Effector CD8-positive, alpha-beta T cell (primary cell): ENCODE measurements around the gene CCDC192.
"Not testable (repeated sequence)": the region's sequence is repeated elsewhere in the genome, so short reads cannot be mapped to it uniquely, and the experiment has no call there.

Experiments
- DNase-seq: peaks from one replicate; lab custom pipeline; 2025; lab: John Stamatoyannopoulos, UW

The CCDC192 gene

GRCh38 chr5:127766676-127767335 is 63.6 kb downstream of the CCDC192 start:
- DNase-seq, result no peak

GRCh38 chr5:127769386-127769785 is 66.2 kb downstream of the CCDC192 start:
- no peak for DNase-seq

GRCh38 chr5:127770272-127770671 is 67.1 kb downstream of the CCDC192 start:
- no peak for DNase-seq

- DNase-seq, result no peak
These were observed 69.3 kb downstream of the CCDC192 start for GRCh38 chr5:127772531-127772930.

- DNase-seq, result no peak
These were observed 71.0 kb downstream of the CCDC192 start for GRCh38 chr5:127774221-127774620.

- DNase-seq, result no peak
These were observed 73.3 kb downstream of the CCDC192 start for GRCh38 chr5:127776477-127776876.

- DNase-seq, result no peak
These were observed 74.8 kb downstream of the CCDC192 start for GRCh38 chr5:127777957-127778356.

- not testable (repeated sequence) for DNase-seq
These were observed 79.3 kb downstream of the CCDC192 start for GRCh38 chr5:127782450-127782849.

- DNase-seq, result no peak
These were observed 82.1 kb downstream of the CCDC192 start for GRCh38 chr5:127785098-127785927.

- no peak for DNase-seq
These were observed 88.2 kb downstream of the CCDC192 start for GRCh38 chr5:127791439-127791838.

GRCh38 chr5:127791908-127792307 is 88.7 kb downstream of the CCDC192 start:
- DNase-seq, result not testable (repeated sequence)

GRCh38 chr5:127793052-127793451 is 89.9 kb downstream of the CCDC192 start:
- DNase-seq, result no peak

- DNase-seq, result no peak
These were observed 90.7 kb downstream of the CCDC192 start for GRCh38 chr5:127793879-127794278.

- no peak for DNase-seq
These were observed 93.0 kb downstream of the CCDC192 start for GRCh38 chr5:127796211-127796610.

- DNase-seq, result no peak
These were observed 96.2 kb downstream of the CCDC192 start for GRCh38 chr5:127799293-127799905.

GRCh38 chr5:127801751-127802476 is 98.7 kb downstream of the CCDC192 start:
- DNase-seq, result no peak

GRCh38 chr5:127802477-127802865 is 99.3 kb downstream of the CCDC192 start:
- no peak for DNase-seq

- no peak for DNase-seq
These were observed 101.8 kb downstream of the CCDC192 start for GRCh38 chr5:127804886-127805426.

- DNase-seq, result no peak
These were observed 102.3 kb downstream of the CCDC192 start for GRCh38 chr5:127805448-127805847.

- no peak for DNase-seq
These were observed 103.6 kb downstream of the CCDC192 start for GRCh38 chr5:127806776-127807175.

- no peak for DNase-seq
These were observed 106.3 kb downstream of the CCDC192 start for GRCh38 chr5:127809533-127809932.

GRCh38 chr5:127810017-127810416 is 106.8 kb downstream of the CCDC192 start:
- DNase-seq, result no peak
